ENCODE results near the gene LZIC. TPM values are rescaled to one million over a fixed set of nuclear protein-coding genes. Genes with fewer than 3 reads are reported as not detected.

Gene LZIC
- total and polyA plus RNA-seq, 2 of the 13 experiments (the other 11 are each of a cell fraction or from before 2014, with no cell fraction given), result 25.2 to 71.8 TPM

DNA sequence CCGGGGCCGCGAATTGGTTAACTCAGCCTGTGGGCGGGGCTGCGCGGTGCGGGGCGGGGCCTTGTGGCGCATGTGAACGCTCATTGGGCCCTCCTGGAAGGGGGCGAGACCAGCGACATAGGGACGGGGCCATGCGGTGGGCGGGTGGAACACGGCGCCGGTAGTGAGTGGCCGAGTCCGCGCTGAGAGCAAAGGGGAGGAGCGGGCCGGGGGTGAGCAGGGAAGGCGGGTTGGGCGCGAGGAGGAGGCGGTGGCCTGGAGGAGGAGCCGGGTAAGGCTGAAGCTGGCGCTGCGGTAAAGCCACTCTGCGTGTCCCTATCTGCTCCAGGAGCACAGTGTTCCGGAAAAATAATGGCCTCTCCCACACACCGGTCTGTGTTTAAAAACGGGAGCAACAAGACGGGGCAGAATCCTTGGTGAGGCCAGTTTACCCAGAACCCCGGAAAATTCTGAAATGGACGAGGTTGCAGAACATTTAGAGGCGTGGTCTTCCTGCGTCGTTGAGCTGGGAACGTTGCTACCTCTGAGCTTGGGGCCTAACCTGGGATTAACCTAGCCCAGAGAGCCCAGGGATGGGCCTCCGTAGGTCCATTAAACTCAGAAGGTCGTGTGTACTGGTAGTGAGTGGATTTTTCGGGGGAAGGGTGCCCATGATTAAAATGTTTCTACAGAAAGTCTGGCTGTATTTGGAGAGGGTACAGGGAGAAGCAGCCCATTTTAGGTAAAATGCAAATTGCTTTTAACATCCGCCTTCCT, 32.6 kb downstream of the LZIC start (continued):
- TF ChIP-seq, protein P1, sequence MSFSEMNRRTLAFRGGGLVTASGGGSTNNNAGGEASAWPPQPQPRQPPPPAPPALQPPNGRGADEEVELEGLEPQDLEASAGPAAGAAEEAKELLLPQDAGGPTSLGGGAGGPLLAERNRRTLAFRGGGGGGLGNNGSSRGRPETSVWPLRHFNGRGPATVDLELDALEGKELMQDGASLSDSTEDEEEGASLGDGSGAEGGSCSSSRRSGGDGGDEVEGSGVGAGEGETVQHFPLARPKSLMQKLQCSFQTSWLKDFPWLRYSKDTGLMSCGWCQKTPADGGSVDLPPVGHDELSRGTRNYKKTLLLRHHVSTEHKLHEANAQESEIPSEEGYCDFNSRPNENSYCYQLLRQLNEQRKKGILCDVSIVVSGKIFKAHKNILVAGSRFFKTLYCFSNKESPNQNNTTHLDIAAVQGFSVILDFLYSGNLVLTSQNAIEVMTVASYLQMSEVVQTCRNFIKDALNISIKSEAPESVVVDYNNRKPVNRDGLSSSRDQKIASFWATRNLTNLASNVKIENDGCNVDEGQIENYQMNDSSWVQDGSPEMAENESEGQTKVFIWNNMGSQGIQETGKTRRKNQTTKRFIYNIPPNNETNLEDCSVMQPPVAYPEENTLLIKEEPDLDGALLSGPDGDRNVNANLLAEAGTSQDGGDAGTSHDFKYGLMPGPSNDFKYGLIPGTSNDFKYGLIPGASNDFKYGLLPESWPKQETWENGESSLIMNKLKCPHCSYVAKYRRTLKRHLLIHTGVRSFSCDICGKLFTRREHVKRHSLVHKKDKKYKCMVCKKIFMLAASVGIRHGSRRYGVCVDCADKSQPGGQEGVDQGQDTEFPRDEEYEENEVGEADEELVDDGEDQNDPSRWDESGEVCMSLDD (CRISPR knock-in tag; IDR thresholded peaks at IDR 0.05; ENCODE audit: borderline replicate concordance), result no peak
- TF ChIP-seq JDP2 (CRISPR knock-in tag; IDR thresholded peaks at IDR 0.05; ENCODE audit: borderline replicate concordance) (no peak), HNF4G (IDR thresholded peaks at IDR 0.05; ENCODE audit: borderline replicate concordance, low read depth, low read length) (no peak), HNF4G (CRISPR knock-in tag; IDR thresholded peaks at IDR 0.05; ENCODE audit: borderline replicate concordance, low read depth) (no peak), MAFG (CRISPR knock-in tag; IDR thresholded peaks at IDR 0.05) (no peak), KDM3A (CRISPR knock-in tag; IDR thresholded peaks at IDR 0.05; ENCODE audit: low read depth) (no peak; the same call in 1 of the 2 replicates), RELA (CRISPR knock-in tag; IDR thresholded peaks at IDR 0.05) (no peak), TOE1 (CRISPR knock-in tag; IDR thresholded peaks at IDR 0.05) (no peak), AKAP8 (CRISPR knock-in tag; IDR thresholded peaks at IDR 0.05) (0 out of 2 replicates have a peak, but pooled peaks have one; percentile 35), ZNF256 (CRISPR knock-in tag; conservative IDR thresholded peaks at IDR 0.05) (peak; percentile 81; the same call in 1 of the 2 replicates), SPEN (CRISPR knock-in tag; IDR thresholded peaks at IDR 0.05; ENCODE audit: low read depth) (peak; percentile 58; the same call in 1 of the 2 replicates), ZNF441 (CRISPR knock-in tag; IDR thresholded peaks at IDR 0.05; ENCODE audit: borderline replicate concordance) (0 out of 2 replicates have a peak, but pooled peaks have one; percentile 17)
- TF ChIP-seq, protein P2, sequence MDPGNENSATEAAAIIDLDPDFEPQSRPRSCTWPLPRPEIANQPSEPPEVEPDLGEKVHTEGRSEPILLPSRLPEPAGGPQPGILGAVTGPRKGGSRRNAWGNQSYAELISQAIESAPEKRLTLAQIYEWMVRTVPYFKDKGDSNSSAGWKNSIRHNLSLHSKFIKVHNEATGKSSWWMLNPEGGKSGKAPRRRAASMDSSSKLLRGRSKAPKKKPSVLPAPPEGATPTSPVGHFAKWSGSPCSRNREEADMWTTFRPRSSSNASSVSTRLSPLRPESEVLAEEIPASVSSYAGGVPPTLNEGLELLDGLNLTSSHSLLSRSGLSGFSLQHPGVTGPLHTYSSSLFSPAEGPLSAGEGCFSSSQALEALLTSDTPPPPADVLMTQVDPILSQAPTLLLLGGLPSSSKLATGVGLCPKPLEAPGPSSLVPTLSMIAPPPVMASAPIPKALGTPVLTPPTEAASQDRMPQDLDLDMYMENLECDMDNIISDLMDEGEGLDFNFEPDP (CRISPR knock-in tag; conservative IDR thresholded peaks at IDR 0.05), result no peak
- TF ChIP-seq, protein P3, sequence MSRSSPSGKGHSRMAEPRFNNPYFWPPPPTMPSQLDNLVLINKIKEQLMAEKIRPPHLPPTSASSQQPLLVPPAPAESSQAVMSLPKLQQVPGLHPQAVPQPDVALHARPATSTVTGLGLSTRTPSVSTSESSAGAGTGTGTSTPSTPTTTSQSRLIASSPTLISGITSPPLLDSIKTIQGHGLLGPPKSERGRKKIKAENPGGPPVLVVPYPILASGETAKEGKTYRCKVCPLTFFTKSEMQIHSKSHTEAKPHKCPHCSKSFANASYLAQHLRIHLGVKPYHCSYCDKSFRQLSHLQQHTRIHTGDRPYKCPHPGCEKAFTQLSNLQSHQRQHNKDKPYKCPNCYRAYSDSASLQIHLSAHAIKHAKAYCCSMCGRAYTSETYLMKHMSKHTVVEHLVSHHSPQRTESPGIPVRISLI (CRISPR knock-in tag; IDR thresholded peaks at IDR 0.05; ENCODE audit: borderline replicate concordance), result no peak
- TF ChIP-seq, protein P4, sequence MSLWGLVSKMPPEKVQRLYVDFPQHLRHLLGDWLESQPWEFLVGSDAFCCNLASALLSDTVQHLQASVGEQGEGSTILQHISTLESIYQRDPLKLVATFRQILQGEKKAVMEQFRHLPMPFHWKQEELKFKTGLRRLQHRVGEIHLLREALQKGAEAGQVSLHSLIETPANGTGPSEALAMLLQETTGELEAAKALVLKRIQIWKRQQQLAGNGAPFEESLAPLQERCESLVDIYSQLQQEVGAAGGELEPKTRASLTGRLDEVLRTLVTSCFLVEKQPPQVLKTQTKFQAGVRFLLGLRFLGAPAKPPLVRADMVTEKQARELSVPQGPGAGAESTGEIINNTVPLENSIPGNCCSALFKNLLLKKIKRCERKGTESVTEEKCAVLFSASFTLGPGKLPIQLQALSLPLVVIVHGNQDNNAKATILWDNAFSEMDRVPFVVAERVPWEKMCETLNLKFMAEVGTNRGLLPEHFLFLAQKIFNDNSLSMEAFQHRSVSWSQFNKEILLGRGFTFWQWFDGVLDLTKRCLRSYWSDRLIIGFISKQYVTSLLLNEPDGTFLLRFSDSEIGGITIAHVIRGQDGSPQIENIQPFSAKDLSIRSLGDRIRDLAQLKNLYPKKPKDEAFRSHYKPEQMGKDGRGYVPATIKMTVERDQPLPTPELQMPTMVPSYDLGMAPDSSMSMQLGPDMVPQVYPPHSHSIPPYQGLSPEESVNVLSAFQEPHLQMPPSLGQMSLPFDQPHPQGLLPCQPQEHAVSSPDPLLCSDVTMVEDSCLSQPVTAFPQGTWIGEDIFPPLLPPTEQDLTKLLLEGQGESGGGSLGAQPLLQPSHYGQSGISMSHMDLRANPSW (CRISPR knock-in tag; IDR thresholded peaks at IDR 0.05; ENCODE audit: borderline replicate concordance), result no peak
- TF ChIP-seq, protein P5, sequence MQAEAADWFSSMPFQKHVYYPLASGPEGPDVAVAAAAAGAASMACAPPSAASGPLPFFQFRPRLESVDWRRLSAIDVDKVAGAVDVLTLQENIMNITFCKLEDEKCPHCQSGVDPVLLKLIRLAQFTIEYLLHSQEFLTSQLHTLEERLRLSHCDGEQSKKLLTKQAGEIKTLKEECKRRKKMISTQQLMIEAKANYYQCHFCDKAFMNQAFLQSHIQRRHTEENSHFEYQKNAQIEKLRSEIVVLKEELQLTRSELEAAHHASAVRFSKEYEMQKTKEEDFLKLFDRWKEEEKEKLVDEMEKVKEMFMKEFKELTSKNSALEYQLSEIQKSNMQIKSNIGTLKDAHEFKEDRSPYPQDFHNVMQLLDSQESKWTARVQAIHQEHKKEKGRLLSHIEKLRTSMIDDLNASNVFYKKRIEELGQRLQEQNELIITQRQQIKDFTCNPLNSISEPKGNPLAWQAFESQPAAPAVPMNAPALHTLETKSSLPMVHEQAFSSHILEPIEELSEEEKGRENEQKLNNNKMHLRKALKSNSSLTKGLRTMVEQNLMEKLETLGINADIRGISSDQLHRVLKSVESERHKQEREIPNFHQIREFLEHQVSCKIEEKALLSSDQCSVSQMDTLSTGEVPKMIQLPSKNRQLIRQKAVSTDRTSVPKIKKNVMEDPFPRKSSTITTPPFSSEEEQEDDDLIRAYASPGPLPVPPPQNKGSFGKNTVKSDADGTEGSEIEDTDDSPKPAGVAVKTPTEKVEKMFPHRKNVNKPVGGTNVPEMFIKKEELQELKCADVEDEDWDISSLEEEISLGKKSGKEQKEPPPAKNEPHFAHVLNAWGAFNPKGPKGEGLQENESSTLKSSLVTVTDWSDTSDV (CRISPR knock-in tag; IDR thresholded peaks at IDR 0.05), result no peak
